HG02943 (cell line): Measurements from ENCODE around the gene ZNF789.

ENCODE experiments used
- ATAC-seq: cut with Tn5 transposase; IDR thresholded peaks from one replicate; pipeline ENCODE4 v1.9.1; 2021; ENCODE audit warnings: mild to moderate bottlenecking, low read depth, moderate library complexity; ENCODE audit not compliant: unreplicated experiment

The ZNF789 gene

GRCh38 chr7:99457650-99458493 is 14.8 kb upstream of the ZNF789 start:
- ATAC-seq: no peak

DNA sequence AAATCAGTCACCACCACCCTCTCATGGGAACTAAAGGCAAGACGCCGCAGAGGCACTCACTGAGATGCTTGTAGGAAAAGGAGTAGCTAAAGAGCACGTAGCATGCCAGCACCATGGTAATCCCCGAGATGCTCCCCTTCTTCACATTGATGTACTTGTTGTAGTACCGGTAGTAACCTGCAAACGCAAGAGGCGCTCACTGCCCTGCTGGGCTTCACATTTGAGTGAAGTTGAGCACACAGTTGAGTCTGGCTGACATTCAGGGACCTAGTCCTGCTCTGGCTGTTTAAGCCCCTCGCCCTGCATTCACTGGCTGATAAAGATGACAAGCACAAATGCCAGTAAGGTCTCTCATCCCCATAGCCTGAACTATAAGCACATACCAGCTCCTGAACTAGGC is 13.6 kb upstream of the ZNF789 start:
- no peak for ATAC-seq

- no peak for ATAC-seq
Measured at GRCh38 chr7:99460651-99461050, 12.0 kb upstream of the ZNF789 start.

DNA sequence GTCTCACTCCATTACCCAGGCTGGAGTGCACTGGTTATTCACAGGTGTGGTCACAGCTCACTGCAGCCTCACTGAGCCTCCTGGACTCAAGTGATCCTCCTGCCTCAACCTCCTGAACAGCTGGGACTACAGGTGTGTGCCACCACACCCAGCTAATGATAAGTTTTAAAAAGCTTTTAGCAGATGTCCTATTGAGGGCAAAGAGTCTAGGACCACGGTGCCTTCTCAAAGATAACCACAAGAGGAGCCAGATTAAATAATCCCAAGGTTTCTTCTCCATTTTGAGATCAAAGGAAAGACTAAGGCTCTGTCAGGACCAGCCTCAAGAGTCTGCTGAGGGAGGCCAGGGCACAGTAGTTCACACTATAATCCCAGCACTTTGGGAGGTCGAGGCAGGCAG is 11.5 kb upstream of the ZNF789 start:
- no peak for ATAC-seq

DNA sequence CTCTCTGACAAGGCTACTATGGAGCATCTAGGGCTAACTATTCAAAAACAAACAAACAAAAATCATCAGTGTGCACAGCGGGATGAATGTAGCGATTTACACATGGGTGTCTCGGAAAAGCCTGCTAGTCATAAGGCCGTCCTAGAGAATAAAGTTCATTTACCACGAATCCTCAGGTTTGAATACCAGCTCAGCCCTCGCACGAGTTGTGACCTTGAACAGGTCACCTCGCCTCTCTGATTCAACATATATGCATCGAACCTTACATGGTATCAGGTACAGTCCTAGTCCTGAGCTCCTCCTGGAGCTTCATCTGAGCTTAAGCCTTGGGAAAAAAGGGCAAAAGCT is 7.3 kb upstream of the ZNF789 start:
- ATAC-seq: no peak

GRCh38 chr7:99468336-99468918 is 4.3 kb upstream of the ZNF789 start:
- no peak for ATAC-seq

DNA sequence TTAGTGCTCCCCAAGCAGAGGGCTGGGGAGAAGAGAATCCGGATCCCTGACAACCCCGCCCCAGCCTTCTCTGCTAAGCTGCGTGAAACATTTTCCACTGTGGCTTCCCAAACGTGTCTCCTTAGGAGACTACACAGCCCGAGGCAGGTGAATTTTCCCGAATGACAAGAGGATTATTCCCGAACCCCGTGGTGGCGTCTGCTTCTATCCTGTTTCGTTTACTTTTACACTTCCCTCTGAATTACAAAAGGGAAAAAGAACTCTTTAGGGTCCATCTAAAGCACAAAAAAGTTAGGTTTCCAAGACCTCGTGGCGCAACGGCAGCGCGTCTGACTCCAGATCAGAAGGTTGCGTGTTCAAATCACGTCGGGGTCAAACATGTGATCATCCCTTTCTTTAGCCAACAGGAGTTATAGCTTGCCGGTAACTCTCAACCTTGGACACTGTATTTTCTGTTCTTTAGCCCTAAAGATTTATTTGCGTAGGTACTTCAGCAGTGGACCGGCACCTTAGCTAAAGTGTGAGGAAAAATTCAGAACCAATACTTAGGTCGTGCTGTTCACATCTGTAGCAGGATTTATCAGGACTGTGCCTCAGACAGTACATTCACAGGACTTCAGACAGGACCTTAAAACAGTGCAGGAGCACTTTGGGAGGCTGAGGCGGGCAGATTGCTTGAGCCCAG is 3.2 kb upstream of the ZNF789 start:
- no peak for ATAC-seq

DNA sequence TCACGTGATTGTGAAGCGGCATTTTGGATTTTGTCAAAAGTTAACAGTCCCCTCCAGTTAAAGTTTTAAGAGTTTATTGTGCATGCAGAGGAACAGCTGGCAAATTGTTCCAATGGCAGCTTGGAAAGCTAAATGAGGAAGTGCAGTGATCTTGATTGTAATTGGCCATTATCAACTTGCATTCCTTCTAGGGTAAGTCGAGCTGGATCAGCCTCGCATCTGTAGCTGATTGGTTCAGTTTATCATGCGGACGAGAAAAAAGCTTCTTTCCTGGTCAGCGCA is 566 bp downstream of the ZNF789 start:
- ATAC-seq: no peak

GRCh38 chr7:99476107-99476506 is 3.4 kb downstream of the ZNF789 start:
- ATAC-seq: no peak

- no peak for ATAC-seq
Measured at GRCh38 chr7:99478464-99479440, 6.1 kb downstream of the ZNF789 start.

GRCh38 chr7:99485094-99485493 is 12.4 kb downstream of the ZNF789 start:
- ATAC-seq: no peak

DNA sequence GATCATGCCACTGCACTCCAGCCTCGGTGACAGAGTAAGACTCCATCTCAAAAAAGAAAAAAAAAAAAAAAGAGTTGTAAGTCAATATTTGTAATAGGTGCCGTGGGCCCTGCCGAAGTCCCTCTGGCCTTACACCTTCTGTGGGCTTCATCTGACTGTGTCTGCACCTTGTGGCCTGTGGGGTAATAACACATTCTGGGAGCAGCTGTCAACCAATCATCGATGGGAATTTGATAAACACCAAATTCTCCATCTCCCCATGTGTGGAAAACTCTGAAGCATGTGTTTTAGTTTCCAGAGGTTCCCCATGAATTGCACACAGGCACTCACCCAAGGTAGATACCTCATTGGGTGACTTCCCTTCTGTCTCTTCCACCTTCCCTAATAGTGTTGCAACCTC is 16.5 kb downstream of the ZNF789 start:
- no peak for ATAC-seq

- ATAC-seq: no peak
Measured at GRCh38 chr7:99490878-99491277, 18.2 kb downstream of the ZNF789 start.

DNA sequence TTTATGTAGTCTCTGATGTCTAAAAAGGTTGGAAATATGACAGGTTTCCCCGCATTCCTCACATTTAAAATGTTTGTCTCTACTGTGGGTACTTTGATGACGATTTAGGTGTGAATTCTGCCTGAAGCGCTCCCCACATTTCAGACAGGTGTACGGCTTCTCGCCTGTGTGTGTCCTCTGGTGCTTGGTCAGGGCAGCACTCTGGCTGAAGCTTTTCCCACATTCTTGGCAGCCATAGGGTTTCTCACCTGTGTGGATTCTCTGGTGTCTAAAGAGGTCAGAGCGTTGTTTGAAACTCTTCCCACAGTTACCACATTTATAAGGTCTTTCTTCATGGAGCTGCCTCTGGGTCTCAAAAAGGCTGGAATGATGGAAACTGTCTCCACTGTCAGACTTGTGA is 21.1 kb downstream of the ZNF789 start:
- no peak for ATAC-seq

DNA sequence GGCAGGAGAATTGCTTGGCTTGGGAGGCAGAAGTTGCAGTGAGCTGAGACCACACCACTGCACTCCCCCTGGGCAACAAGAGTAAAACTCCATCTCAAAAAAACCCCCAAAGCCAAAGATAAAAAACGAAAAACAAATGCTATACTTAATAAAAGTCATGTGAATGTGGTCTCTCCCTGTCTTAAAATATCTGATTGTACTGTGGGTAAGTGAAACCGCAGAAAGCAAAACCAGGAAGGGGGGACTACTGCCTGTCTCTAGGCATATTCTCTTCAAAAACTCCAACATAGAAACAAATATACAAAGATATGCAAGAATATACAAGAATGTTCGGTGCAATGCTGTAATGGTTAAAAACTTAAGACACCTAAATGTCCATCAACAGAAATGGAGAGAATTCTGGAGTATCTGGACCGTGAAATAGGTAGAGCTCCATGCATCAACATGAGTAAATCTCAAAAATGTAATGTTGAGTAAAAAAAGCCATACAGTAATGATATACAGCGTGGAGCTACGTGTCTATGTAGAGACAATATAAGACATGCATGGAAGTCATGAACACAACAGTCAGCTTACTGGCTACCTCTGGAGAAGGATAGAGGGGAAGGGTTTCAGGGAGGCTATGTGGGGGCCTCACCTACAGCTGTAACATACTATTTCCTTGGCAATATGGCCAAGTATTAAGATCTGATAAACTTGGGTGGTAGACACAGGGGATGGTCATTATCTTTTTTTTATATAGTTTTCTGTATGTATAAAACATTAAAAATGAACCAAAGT is 25.3 kb downstream of the ZNF789 start:
- ATAC-seq: no peak

DNA sequence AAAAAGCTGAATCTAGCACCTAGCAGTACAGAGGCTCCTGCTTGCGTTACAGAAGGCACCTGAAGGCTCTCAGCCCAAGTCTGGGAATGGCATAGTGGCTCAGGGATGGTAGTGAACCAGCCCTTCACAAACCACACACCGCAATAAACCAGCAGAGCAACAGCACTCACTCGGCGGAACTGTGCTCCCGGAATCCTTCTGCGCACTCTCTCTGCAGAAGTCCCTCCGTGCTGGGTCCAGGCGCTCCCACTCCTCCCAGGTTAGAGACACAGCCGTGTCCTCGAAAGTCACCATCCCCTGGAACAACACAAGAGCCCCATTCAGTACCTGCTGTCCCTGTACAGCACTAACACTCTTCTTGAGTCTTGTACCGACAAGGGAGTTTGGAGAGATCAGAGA is 25.9 kb downstream of the ZNF789 start:
- ATAC-seq: no peak

- no peak for ATAC-seq
Measured at GRCh38 chr7:99499371-99499720, 26.7 kb downstream of the ZNF789 start.

GRCh38 chr7:99499721-99500636 is 27.3 kb downstream of the ZNF789 start, which contains the start of gene ZNF394:
Gene ZNF394 (minus strand): TSS chr7:99500281. CDS start chr7:99500093, 188 bp downstream.
- peak; percentile 46 for ATAC-seq

DNA sequence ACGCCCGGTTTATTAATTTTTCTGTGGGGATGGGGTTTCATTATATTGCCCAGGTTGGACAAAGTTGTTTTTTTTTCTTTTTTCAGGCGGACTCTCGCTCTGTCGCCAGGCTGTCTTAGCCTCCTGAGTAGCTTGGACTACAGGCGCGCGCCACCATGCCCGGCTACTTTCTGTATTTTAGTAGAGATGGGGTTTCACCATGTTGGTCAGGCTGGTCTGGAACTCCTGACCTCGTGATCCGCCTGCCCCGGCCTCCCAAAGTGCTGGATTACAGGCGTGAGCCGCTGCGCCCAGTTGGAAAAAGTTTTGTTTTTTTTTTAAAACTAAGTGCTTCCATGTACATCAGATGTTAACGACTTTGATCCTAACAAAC is 27.9 kb downstream of the ZNF789 start:
- ATAC-seq: no peak
